MCF 10A (cell line): ENCODE data around the gene PPFIA4. TPM values are rescaled to one million over a fixed set of nuclear protein-coding genes. Genes with fewer than 3 reads are reported as not detected.
A peak's percentile ranks its signal among the peaks of the same experiment; 100 is the strongest.

Experiments used
- BruUV-seq: library from RNA; stranded (reverse); fragments of 400-500 nt; replicated peaks from 2 replicates; lab custom pipeline; 2021; lab: Mats Ljungman, UMichigan
- CTCF ChIA-PET: fragments of 300-600 bp; sonication (Branson Sonifier 250); formaldehyde crosslinking; extraction: SDS; loops from one replicate; lab custom pipeline; 2021; ENCODE audit warnings: antibody characterized with exemption, inconsistent platforms; lab: Yijun Ruan, JAX
- POLR2A ChIA-PET: fragments of 300-600, 350-650 bp; sonication (Branson Sonifier 250); formaldehyde crosslinking; extraction: SDS; loops from one replicate; lab custom pipeline; 2020; ENCODE audit warnings: antibody characterized with exemption, inconsistent platforms; lab: Yijun Ruan, JAX
- DNase-seq: peaks from one replicate; pipeline ENCODE4 v3.0.0-alpha.2; 2018; ENCODE audit not compliant: unreplicated experiment
- H3K27ac Mint-ChIP-seq: one replicate; pipeline ENCODE4 v1.8.0; 2022; ENCODE audit warnings: mild to moderate bottlenecking, low read depth, mixed read lengths; ENCODE audit not compliant: unreplicated experiment
- H3K27me3 Mint-ChIP-seq: one replicate; pipeline ENCODE4 v1.8.0; 2022; ENCODE audit warnings: mixed read lengths; ENCODE audit not compliant: insufficient read depth, unreplicated experiment
- H3K36me3 Mint-ChIP-seq: one replicate; pipeline ENCODE4 v1.8.0; 2022; ENCODE audit warnings: mild to moderate bottlenecking, moderate library complexity, mixed read lengths; ENCODE audit not compliant: insufficient read depth, unreplicated experiment
- H3K4me1 Mint-ChIP-seq: one replicate; pipeline ENCODE4 v1.8.0; 2022; ENCODE audit warnings: mixed read lengths; ENCODE audit not compliant: insufficient read depth, unreplicated experiment
- H3K4me3 Mint-ChIP-seq: one replicate; pipeline ENCODE4 v1.8.0; 2022; ENCODE audit warnings: mild to moderate bottlenecking, moderate library complexity, mixed read lengths; ENCODE audit not compliant: unreplicated experiment
- H3K9me3 Mint-ChIP-seq: one replicate; pipeline ENCODE4 v1.8.0; 2022; ENCODE audit warnings: mixed read lengths; ENCODE audit not compliant: unreplicated experiment
- CTCF ChIP-seq: fragments of 200-600 bp; IDR thresholded peaks from one replicate; pipeline ENCODE4 v1.8.0; 2022; ENCODE audit warnings: antibody characterized with exemption, mild to moderate bottlenecking; ENCODE audit not compliant: unreplicated experiment
- intact Hi-C: fragments of 100-400 bp; cut with micrococcal nuclease; formaldehyde crosslinking; loops from 2 replicates; pipeline ENCODE4 v1.14.1; 2022
- total RNA-seq: library from RNA; stranded (reverse); gene quantifications from 2 replicates; pipeline ENCODE4 v1.2.3, GENCODE V29; 2022

The PPFIA4 gene
- total RNA-seq, 1 experiment from 2014 or later: 0.16 TPM

- Mint-ChIP-seq H3K27me3 (peaks cover 28% of the 10 kb centered on the region), H3K9me3 (no peaks in the 10 kb centered on the region), H3K36me3 (no peaks in the 10 kb centered on the region), H3K4me3 (no peak overlapping the region), H3K27ac (no peak overlapping the region), H3K4me1 (peaks cover 10% of the 10 kb centered on the region)
- intact Hi-C loops: loop anchor here (5.0 kb wide), 1 partner anchor 151 kb away; no protein-coding TSS in a partner anchor
- DNase-seq: peak; percentile 22
- TF ChIP-seq CTCF: no peak
- no TSS peak for BruUV-seq
- ChIA-PET POLR2A (interaction anchor here (0.9 to 1.1 kb wide), 2 partner anchors 17 to 84 kb away, joined by 3 read pairs; no protein-coding TSS in a partner anchor), CTCF (interaction anchor here (1.1 to 10.2 kb wide), 13 partner anchors 11 to 155 kb away, joined by 3 to 185 read pairs (median 19); partner anchors contain the start of genes ADORA1 and MYBPH)
These were observed 90.0 kb downstream of the PPFIA4 start for GRCh38 chr1:203116091-203116820.

GRCh38 chr1:203117611-203118575, 91.6 kb downstream of the PPFIA4 start:
- Mint-ChIP-seq H3K4me1 (peaks cover 10% of the 10 kb centered on the region), H3K27me3 (peaks cover 42% of the 10 kb centered on the region), H3K27ac (no peak overlapping the region), H3K4me3 (no peak overlapping the region), H3K9me3 (no peaks in the 10 kb centered on the region), H3K36me3 (no peaks in the 10 kb centered on the region)
- TF ChIP-seq CTCF: peak; percentile 99
- peak; percentile 85 for DNase-seq
- intact Hi-C loops: loop anchor here (1.0 to 5.0 kb wide), 4 partner anchors 54 to 149 kb away; no protein-coding TSS in a partner anchor
- ChIA-PET CTCF (interaction anchor here (0.6 to 10.2 kb wide), 52 partner anchors 9 to 448 kb away, joined by 3 to 185 read pairs (median 6); partner anchors contain the start of genes ADORA1 and MYBPH), POLR2A (interaction anchor here (0.6 to 1.6 kb wide), 6 partner anchors 10 to 99 kb away, joined by 3 to 6 read pairs (median 3); no protein-coding TSS in a partner anchor)
- BruUV-seq: no TSS peak

GRCh38 chr1:203120325-203121153, 94.2 kb downstream of the PPFIA4 start:
- intact Hi-C loops: no loop called here
- ChIA-PET CTCF (interaction anchor here (0.6 to 10.9 kb wide), 14 partner anchors 7 to 872 kb away, joined by 3 to 185 read pairs (median 4); no protein-coding TSS in a partner anchor), POLR2A (interaction anchor here (0.6 to 2.0 kb wide), 4 partner anchors 12 to 37 kb away, joined by 3 to 5 read pairs (median 4); no protein-coding TSS in a partner anchor)
- TF ChIP-seq CTCF: no peak
- no peaks in the 10 kb centered on the region for H3K36me3 Mint-ChIP-seq
- BruUV-seq: no TSS peak
- no peak for DNase-seq
- no peak overlapping the region for H3K27ac Mint-ChIP-seq
- no peaks in the 10 kb centered on the region for H3K9me3 Mint-ChIP-seq
- peaks cover 56% of the 10 kb centered on the region for H3K27me3 Mint-ChIP-seq
- no peak overlapping the region for H3K4me3 Mint-ChIP-seq
- H3K4me1 Mint-ChIP-seq: peaks cover 10% of the 10 kb centered on the region
